HG03159 (cell line): ENCODE data around the gene EPG5.
A peak's percentile ranks its signal among the peaks of the same experiment; 100 is the strongest.
"Not testable (repeated sequence)": the region's sequence is repeated elsewhere in the genome, so short reads cannot be mapped to it uniquely, and the experiment has no call there.

Experiments used
- ATAC-seq: cut with Tn5 transposase; IDR thresholded peaks from one replicate; pipeline ENCODE4 v1.9.1; 2021; ENCODE audit warnings: mild to moderate bottlenecking, moderate library complexity; ENCODE audit not compliant: unreplicated experiment

The EPG5 gene

GRCh38 chr18:45967007-45967706 is at the start of gene EPG5:
EPG5 (minus strand) TSS chr18:45967329; CDS start chr18:45967239, 90 bp downstream.
- ATAC-seq, result peak; percentile 97

GRCh38 chr18:46013484-46014189 is 46.5 kb upstream of the EPG5 start:
- peak; percentile 91 for ATAC-seq

- ATAC-seq, result no peak
These were observed 43.5 kb upstream of the EPG5 start for GRCh38 chr18:46010676-46011075.

- ATAC-seq, result no peak
These were observed 42.9 kb upstream of the EPG5 start for GRCh38 chr18:46010050-46010449.

- ATAC-seq, result no peak
These were observed 42.2 kb upstream of the EPG5 start for GRCh38 chr18:46009125-46009840.

GRCh38 chr18:46008531-46008930 is 41.4 kb upstream of the EPG5 start:
- ATAC-seq, result no peak

- ATAC-seq, result no peak
These were observed 40.0 kb upstream of the EPG5 start for GRCh38 chr18:46007165-46007564.

- no peak for ATAC-seq
These were observed 35.8 kb upstream of the EPG5 start for GRCh38 chr18:46002934-46003333.

GRCh38 chr18:46001892-46002291 is 34.8 kb upstream of the EPG5 start:
- ATAC-seq, result no peak

GRCh38 chr18:46001074-46001473 is 33.9 kb upstream of the EPG5 start:
- ATAC-seq, result no peak

- no peak for ATAC-seq
These were observed 32.4 kb upstream of the EPG5 start for GRCh38 chr18:45999536-45999935.

- ATAC-seq, result no peak
These were observed 31.1 kb upstream of the EPG5 start for GRCh38 chr18:45998244-45998643.

GRCh38 chr18:45997700-45998151 is 30.6 kb upstream of the EPG5 start:
- no peak for ATAC-seq

GRCh38 chr18:45995461-45995860 is 28.3 kb upstream of the EPG5 start:
- ATAC-seq, result no peak

GRCh38 chr18:45993438-45993837 is 26.3 kb upstream of the EPG5 start:
- ATAC-seq, result no peak

- not testable (repeated sequence) for ATAC-seq
These were observed 25.4 kb upstream of the EPG5 start for GRCh38 chr18:45992527-45992926.

GRCh38 chr18:45991788-45992187 is 24.7 kb upstream of the EPG5 start:
- ATAC-seq, result no peak

GRCh38 chr18:45984546-45985235 is 17.6 kb upstream of the EPG5 start:
- ATAC-seq, result no peak

- ATAC-seq, result no peak
These were observed 14.7 kb upstream of the EPG5 start for GRCh38 chr18:45981821-45982220.

- no peak for ATAC-seq
These were observed 13.1 kb upstream of the EPG5 start for GRCh38 chr18:45980229-45980628.

- no peak for ATAC-seq
These were observed 11.0 kb upstream of the EPG5 start for GRCh38 chr18:45978084-45978483.
